Tibial artery (tissue), 4 donors: Measurements from ENCODE around the gene CACNA2D2.

ENCODE experiments used
- DNase-seq, 2 donors: peaks; one replicate each; pipeline ENCODE4 v3.0.0-alpha.2; 2019
- H3K27ac ChIP-seq, 2 donors: fragments of 200-600 bp; sonication (generic) in 1 of 2; 1 replicate in 1 of 2; 2 replicates in 1 of 2; pipeline ENCODE4 v1.5.1; 2018 to 2019; ENCODE audit warnings: mild to moderate bottlenecking in 1 of 2
- H3K27me3 ChIP-seq, 2 donors: fragments of 200-600 bp; sonication (generic) in 1 of 2; one replicate each; pipeline versions ENCODE4 v1.5.1 to v1.6.0; 2016 to 2019
- H3K36me3 ChIP-seq, 3 donors: fragments of 200-600 bp; sonication (generic) in 2 of 3; one replicate each; pipeline ENCODE4 v1.5.1; 2016 to 2019; ENCODE audit warnings: mild to moderate bottlenecking in 2 of 3
- H3K4me1 ChIP-seq, 4 donors: fragments of 200-600 bp; sonication (generic) in 2 of 4; 1 replicate in 3 of 4; 2 replicates in 1 of 4; pipeline ENCODE4 v1.5.1; 2016 to 2019
- H3K4me3 ChIP-seq, 2 donors: fragments of 200-600 bp; sonication (generic) in 1 of 2; 1 replicate in 1 of 2; 2 replicates in 1 of 2; pipeline ENCODE4 v1.5.1; 2018 to 2019; ENCODE audit warnings: mild to moderate bottlenecking in 2 of 2
- H3K9me3 ChIP-seq, 3 donors: fragments of 200-600 bp; sonication (generic) in 1 of 3; one replicate each; pipeline ENCODE4 v1.5.1; 2016 to 2019
- CTCF ChIP-seq, 2 experiments: fragments of 200-600 bp in 1 of 2; fragments of 450-650 bp in 1 of 2; IDR thresholded peaks; one replicate each; pipeline ENCODE4 v1.5.1; 2017 to 2019; ENCODE audit warnings: antibody characterized with exemption in 2 of 2, mild to moderate bottlenecking in 1 of 2, moderate library complexity in 1 of 2
- intact Hi-C: fragments of 100-400 bp; cut with DNase I; formaldehyde crosslinking; loops from one replicate; pipeline ENCODE4 v1.15.0; 2023; ENCODE audit warnings: low total_unique reads

The CACNA2D2 gene

DNA sequence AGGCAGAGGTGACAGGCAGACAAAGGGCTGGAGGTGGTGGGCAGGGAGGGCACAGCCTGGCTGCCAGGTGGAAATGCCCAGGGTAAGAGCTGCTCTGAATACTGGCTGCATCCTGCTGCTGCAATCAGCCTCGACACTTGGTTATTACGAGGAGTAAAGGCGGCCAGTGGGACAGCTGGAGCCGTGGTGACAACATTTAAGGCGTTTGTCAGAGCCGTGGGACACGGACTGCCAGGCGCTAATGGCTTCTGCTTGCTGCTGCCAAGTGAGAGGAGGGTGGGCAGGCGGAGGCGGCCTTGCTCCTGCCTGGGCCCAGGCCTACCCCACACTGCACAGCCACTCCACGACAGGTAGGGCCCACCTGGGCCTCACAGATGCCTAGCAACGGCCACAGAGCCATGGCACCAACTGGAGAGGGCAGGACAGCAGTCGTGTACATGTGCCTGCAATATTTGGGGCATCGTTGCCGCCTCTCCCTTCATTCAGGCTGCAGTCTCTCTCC, 94.9 kb downstream of the CACNA2D2 start:
- DNase-seq = no peak
- H3K36me3 ChIP-seq = no peaks in the 10 kb centered on the region
- no peak for TF ChIP-seq CTCF (IDR thresholded peaks at IDR 0.05)
- H3K27ac ChIP-seq = no peak overlapping the region
- no peaks in the 10 kb centered on the region for H3K9me3 ChIP-seq
- intact Hi-C loops = no loop called here
- no peak overlapping the region for H3K4me3 ChIP-seq
- no peaks in the 10 kb centered on the region for H3K4me1 ChIP-seq
- peaks cover 0 to 3% of the 10 kb centered on the region in 2 donors for H3K27me3 ChIP-seq

- DNase-seq = no peak
- no peak overlapping the region for H3K27ac ChIP-seq
- no peaks in the 10 kb centered on the region for H3K4me1 ChIP-seq
- no peak for TF ChIP-seq CTCF (IDR thresholded peaks at IDR 0.05)
- no peaks in the 10 kb centered on the region for H3K9me3 ChIP-seq
- no peaks in the 10 kb centered on the region for H3K27me3 ChIP-seq
- no peak overlapping the region for H3K4me3 ChIP-seq
- H3K36me3 ChIP-seq = no peaks in the 10 kb centered on the region
- intact Hi-C loops = no loop called here
Observed at GRCh38 chr3:50406487-50406886, 96.9 kb downstream of the CACNA2D2 start.

DNA sequence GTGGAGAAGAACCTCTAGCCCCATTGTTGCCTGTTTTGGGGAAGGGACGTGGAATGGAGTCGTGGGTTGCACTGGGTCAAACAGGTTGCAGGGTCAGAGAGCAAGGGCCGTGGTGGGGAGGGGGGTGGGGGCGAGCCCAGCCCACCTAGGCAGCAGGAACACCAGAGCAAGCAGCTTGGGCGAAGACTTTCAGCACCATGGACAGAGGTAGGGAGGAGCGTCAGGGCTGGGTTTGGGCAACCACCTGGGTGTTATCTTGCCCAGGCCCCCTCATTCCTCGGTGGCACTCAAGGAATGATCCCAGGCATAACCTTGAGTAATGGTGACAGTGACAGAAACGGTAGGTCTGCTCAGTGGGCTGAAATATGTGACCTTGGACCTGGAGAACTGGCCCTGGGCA, 98.2 kb downstream of the CACNA2D2 start:
- no peak for DNase-seq
- no peak for TF ChIP-seq CTCF (IDR thresholded peaks at IDR 0.05)
- no peak overlapping the region for H3K4me3 ChIP-seq
- no peaks in the 10 kb centered on the region for H3K36me3 ChIP-seq
- intact Hi-C loops = no loop called here
- no peaks in the 10 kb centered on the region for H3K27me3 ChIP-seq
- no peak overlapping the region for H3K27ac ChIP-seq
- no peaks in the 10 kb centered on the region for H3K4me1 ChIP-seq
- no peaks in the 10 kb centered on the region for H3K9me3 ChIP-seq

DNA sequence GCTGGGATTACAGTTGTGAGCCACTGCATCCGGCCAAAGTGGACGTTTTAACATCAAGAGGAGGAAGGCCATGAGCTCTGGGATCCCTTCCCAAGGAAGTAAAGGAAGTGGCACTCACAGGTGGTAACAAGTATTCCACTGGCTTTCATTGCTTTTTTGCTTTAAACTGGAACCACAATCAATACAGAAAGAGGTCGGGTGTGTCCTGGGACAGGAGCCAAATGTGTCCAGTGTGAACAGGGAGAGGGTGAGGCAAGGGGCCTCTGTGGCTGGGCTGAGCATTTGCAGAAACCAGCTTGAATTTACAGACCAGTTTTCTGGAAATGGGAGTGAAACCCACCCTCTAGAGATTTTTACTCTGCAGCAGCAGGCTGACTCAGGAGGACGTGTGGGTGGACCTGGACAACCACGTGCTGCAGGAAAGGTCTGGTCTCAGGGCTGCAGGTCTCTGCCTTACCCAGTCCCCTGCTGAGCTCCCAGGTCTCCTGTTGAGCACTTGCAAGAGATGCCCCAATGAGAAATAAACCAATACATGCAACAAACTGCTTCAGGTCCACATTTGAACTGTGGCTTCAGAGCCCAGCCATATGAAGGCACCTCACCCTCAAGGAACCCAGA, 101.3 kb downstream of the CACNA2D2 start:
- H3K4me1 ChIP-seq = no peaks in the 10 kb centered on the region
- DNase-seq = no peak
- no peaks in the 10 kb centered on the region for H3K36me3 ChIP-seq
- no peaks in the 10 kb centered on the region for H3K27me3 ChIP-seq
- intact Hi-C loops = no loop called here
- TF ChIP-seq CTCF (IDR thresholded peaks at IDR 0.05) = no peak
- no peak overlapping the region for H3K27ac ChIP-seq
- H3K4me3 ChIP-seq = no peak overlapping the region
- no peaks in the 10 kb centered on the region for H3K9me3 ChIP-seq

DNA sequence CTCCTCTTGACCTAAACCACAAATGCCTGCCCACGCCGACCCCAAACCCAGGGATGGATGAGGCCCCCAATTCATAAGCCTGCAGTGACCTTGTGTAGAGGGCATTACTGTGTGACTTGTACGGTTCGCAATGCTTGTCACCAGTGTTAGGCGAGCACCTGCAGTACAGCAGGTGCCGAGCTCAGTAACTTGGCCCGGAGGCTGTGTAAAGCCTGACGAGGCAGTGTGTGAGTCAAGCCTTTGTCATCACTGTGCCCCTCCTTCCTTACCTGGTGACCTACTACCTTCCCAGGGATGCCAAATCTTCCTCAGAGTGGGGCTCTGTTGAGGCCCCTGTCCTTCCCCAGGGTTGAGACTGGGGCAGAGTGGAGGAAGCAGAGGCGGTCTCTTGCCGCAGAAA, 106.9 kb downstream of the CACNA2D2 start:
- Histone ChIP-seq H3K4me3 (no peak overlapping the region), H3K9me3 (no peaks in the 10 kb centered on the region), H3K4me1 (peaks cover 0 to 18% (median 4%) of the 10 kb centered on the region in 4 donors), H3K36me3 (no peaks in the 10 kb centered on the region), H3K27ac (no peak overlapping the region), H3K27me3 (no peaks in the 10 kb centered on the region)
- no peak for TF ChIP-seq CTCF (IDR thresholded peaks at IDR 0.05)
- intact Hi-C loops = no loop called here
- no peak for DNase-seq
